ENCODE measurements around the gene SORD. TPM values are rescaled to one million over a fixed set of nuclear protein-coding genes. Genes with fewer than 3 reads are reported as not detected.
"Not testable (repeated sequence)": the region's sequence is repeated elsewhere in the genome, so short reads cannot be mapped to it uniquely, and the experiment has no call there.

Gene SORD
- total RNA-seq, 2 donors from 2014 or later = 3.8 to 12.7 TPM

DNA sequence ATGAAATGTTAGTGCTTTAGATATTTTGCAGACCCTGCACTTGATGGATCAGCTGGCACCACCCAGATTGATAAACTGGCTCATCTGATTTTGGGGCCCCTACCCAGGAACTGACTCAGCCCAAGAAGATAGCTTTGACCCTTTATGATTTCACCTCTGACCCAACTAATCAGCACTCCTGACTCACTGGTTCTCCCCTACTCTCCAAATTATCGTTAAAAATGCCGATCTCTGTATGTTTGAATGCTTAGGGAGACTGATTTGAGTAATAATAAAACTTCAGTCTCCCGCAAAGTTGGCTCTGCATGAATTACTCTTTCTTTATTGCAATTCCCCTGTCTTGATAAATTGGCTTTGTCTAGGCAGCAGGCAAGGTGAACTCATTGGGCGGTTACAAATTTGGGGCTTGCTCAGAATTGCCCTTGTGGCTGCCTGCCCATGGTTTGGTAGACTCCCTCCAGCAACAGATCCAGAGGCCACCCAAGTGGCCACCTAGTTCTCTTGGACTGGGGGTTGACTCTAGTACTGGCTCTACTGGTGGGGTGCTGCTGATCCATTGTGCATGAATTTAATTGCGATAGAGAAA, 18.3 kb upstream of the SORD start:
- H3K27me3 Mint-ChIP-seq = peaks cover 12 to 30% of the 10 kb centered on the region in 2 donors
- H3K9me3 Mint-ChIP-seq; H3K36me3 Mint-ChIP-seq; H3K4me1 Mint-ChIP-seq (ENCODE audit: low read depth in 2 of 2); ATAC-seq; H3K27ac Mint-ChIP-seq; DNase-seq (ENCODE audit: low spot score); H3K4me3 Mint-ChIP-seq: not testable (repeated sequence)

GRCh38 chr15:45009046-45009445, 13.9 kb upstream of the SORD start:
- no peaks in the 10 kb centered on the region for H3K36me3 Mint-ChIP-seq
- DNase-seq (ENCODE audit: low spot score) (no peak), ATAC-seq (no peak)
- H3K27ac Mint-ChIP-seq = no peak overlapping the region
- H3K27me3 Mint-ChIP-seq = peaks cover 12 to 29% of the 10 kb centered on the region in 2 donors
- H3K4me1 Mint-ChIP-seq (ENCODE audit: low read depth in 2 of 2) = no peaks in the 10 kb centered on the region
- H3K4me3 Mint-ChIP-seq = no peak overlapping the region
- H3K9me3 Mint-ChIP-seq = no peaks in the 10 kb centered on the region

- DNase-seq (ENCODE audit: low spot score); H3K4me1 Mint-ChIP-seq (ENCODE audit: low read depth in 2 of 2); ATAC-seq; H3K9me3 Mint-ChIP-seq; H3K36me3 Mint-ChIP-seq; H3K27ac Mint-ChIP-seq; H3K4me3 Mint-ChIP-seq: not testable (repeated sequence)
- peaks cover 37 to 44% of the 10 kb centered on the region in 2 donors for H3K27me3 Mint-ChIP-seq
These were observed 7.9 kb upstream of the SORD start for GRCh38 chr15:45015114-45015513.

- ATAC-seq; H3K9me3 Mint-ChIP-seq; H3K4me1 Mint-ChIP-seq (ENCODE audit: low read depth in 2 of 2); H3K4me3 Mint-ChIP-seq; H3K27ac Mint-ChIP-seq; H3K36me3 Mint-ChIP-seq: not testable (repeated sequence)
- DNase-seq (ENCODE audit: low spot score) = peak; percentile 44
- peaks cover 32 to 43% of the 10 kb centered on the region in 2 donors for H3K27me3 Mint-ChIP-seq
These were observed 2.6 kb upstream of the SORD start for GRCh38 chr15:45020222-45020900.

- DNase-seq (ENCODE audit: low spot score) = peak; percentile 54
- H3K9me3 Mint-ChIP-seq; H3K36me3 Mint-ChIP-seq; H3K27ac Mint-ChIP-seq; ATAC-seq; H3K4me3 Mint-ChIP-seq; H3K4me1 Mint-ChIP-seq (ENCODE audit: low read depth in 2 of 2): not testable (repeated sequence)
- H3K27me3 Mint-ChIP-seq = peaks cover 32 to 43% of the 10 kb centered on the region in 2 donors
These were observed 2.1 kb upstream of the SORD start for GRCh38 chr15:45020901-45021259.

GRCh38 chr15:45021348-45021747, 1.6 kb upstream of the SORD start:
- ATAC-seq (no peak), DNase-seq (ENCODE audit: low spot score) (no peak)
- Mint-ChIP-seq H3K4me3 (peak overlapping the region; percentile 16), H3K27ac (no peak overlapping the region), H3K27me3 (peaks cover 29 to 41% of the 10 kb centered on the region in 2 donors), H3K36me3 (no peaks in the 10 kb centered on the region), H3K9me3 (no peaks in the 10 kb centered on the region), H3K4me1 (ENCODE audit: low read depth in 2 of 2) (peaks cover 5 to 6% of the 10 kb centered on the region in 2 donors)

DNA sequence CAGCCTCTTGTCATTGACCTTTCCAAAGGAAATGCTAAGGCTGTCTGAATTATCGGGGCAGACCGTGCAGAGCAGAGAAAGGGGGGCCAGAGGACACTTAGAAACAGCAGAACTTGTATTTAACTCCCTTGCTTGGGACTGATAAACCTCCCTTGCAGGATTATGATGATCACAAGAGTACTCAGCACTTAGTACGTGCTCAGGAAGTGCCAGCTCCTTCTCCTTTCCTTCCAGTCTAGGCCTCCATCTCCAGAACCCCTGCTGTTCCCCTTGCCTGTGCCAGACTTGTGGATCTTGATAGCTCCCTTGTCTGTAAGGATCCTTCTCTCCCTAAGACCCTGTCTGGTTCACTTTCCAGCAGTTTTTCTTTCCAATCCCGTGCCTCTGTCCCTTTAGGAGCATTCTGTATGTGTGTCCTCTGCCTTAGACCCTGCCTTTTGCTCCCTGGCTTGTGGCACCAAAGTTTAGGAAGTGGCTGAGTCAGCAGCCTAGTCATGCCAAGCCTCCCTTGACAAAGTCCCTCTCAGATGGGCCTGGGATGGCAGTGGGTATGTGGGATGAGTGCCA, 747 bp downstream of the SORD start:
- peak overlapping the region; percentile 87 for H3K4me3 Mint-ChIP-seq
- H3K9me3 Mint-ChIP-seq = no peaks in the 10 kb centered on the region
- peaks cover 5 to 6% of the 10 kb centered on the region in 2 donors for H3K4me1 Mint-ChIP-seq (ENCODE audit: low read depth in 2 of 2)
- no peaks in the 10 kb centered on the region for H3K36me3 Mint-ChIP-seq
- no peak for ATAC-seq
- DNase-seq (ENCODE audit: low spot score) = no peak
- H3K27ac Mint-ChIP-seq = no peak overlapping the region
- H3K27me3 Mint-ChIP-seq = peaks cover 13 to 17% of the 10 kb centered on the region in 2 donors

GRCh38 chr15:45024649-45025048, 1.7 kb downstream of the SORD start:
- DNase-seq (ENCODE audit: low spot score); H3K36me3 Mint-ChIP-seq; H3K27me3 Mint-ChIP-seq; H3K4me3 Mint-ChIP-seq; H3K9me3 Mint-ChIP-seq; H3K27ac Mint-ChIP-seq; H3K4me1 Mint-ChIP-seq (ENCODE audit: low read depth in 2 of 2); ATAC-seq: not testable (repeated sequence)

DNA sequence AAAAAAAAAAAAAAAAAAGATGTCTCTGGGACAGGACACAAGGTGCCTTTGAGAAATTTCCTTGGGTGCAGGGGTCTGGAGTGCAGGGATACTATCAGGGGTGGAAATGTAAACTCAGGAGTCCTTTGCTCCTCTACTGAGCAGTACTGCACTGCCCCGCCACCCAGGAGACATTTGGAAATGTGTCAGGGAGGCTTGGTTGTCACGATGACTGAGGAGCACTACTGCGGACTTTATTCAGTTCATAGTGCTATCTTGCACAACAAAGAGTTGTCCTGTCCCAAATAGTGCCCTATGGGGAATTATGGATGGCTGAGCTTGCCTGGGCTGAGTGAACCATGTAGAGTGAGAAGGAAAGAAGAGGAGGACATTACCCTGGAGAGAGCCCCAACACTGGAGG, 2.6 kb downstream of the SORD start:
- H3K4me1 Mint-ChIP-seq (ENCODE audit: low read depth in 2 of 2); H3K27me3 Mint-ChIP-seq; H3K4me3 Mint-ChIP-seq; H3K9me3 Mint-ChIP-seq; ATAC-seq; H3K36me3 Mint-ChIP-seq; DNase-seq (ENCODE audit: low spot score); H3K27ac Mint-ChIP-seq: not testable (repeated sequence)

- Mint-ChIP-seq H3K27ac (no peak overlapping the region), H3K4me3 (no peak overlapping the region), H3K4me1 (ENCODE audit: low read depth in 2 of 2) (peaks cover 5 to 6% of the 10 kb centered on the region in 2 donors), H3K27me3 (no peaks in the 10 kb centered on the region), H3K36me3 (no peaks in the 10 kb centered on the region), H3K9me3 (no peaks in the 10 kb centered on the region)
- DNase-seq (ENCODE audit: low spot score) = no peak
- no peak for ATAC-seq
These were observed 3.7 kb downstream of the SORD start for GRCh38 chr15:45026651-45027190.

GRCh38 chr15:45027220-45027619, 4.2 kb downstream of the SORD start:
- H3K9me3 Mint-ChIP-seq = no peaks in the 10 kb centered on the region
- no peaks in the 10 kb centered on the region for H3K36me3 Mint-ChIP-seq
- ATAC-seq (no peak), DNase-seq (ENCODE audit: low spot score) (peak; percentile 51)
- no peaks in the 10 kb centered on the region for H3K27me3 Mint-ChIP-seq
- peaks cover 5 to 6% of the 10 kb centered on the region in 2 donors for H3K4me1 Mint-ChIP-seq (ENCODE audit: low read depth in 2 of 2)
- H3K27ac Mint-ChIP-seq = no peak overlapping the region
- H3K4me3 Mint-ChIP-seq = no peak overlapping the region

GRCh38 chr15:45030743-45031142, 7.7 kb downstream of the SORD start:
- H3K4me3 Mint-ChIP-seq = no peak overlapping the region
- H3K27ac Mint-ChIP-seq = no peak overlapping the region
- H3K27me3 Mint-ChIP-seq = peaks cover 3% of the 10 kb centered on the region in 2 donors
- DNase-seq (ENCODE audit: low spot score) (no peak), ATAC-seq (no peak)
- no peaks in the 10 kb centered on the region for H3K9me3 Mint-ChIP-seq
- H3K4me1 Mint-ChIP-seq (ENCODE audit: low read depth in 2 of 2) = peaks cover 4 to 5% of the 10 kb centered on the region in 2 donors
- H3K36me3 Mint-ChIP-seq = no peaks in the 10 kb centered on the region

DNA sequence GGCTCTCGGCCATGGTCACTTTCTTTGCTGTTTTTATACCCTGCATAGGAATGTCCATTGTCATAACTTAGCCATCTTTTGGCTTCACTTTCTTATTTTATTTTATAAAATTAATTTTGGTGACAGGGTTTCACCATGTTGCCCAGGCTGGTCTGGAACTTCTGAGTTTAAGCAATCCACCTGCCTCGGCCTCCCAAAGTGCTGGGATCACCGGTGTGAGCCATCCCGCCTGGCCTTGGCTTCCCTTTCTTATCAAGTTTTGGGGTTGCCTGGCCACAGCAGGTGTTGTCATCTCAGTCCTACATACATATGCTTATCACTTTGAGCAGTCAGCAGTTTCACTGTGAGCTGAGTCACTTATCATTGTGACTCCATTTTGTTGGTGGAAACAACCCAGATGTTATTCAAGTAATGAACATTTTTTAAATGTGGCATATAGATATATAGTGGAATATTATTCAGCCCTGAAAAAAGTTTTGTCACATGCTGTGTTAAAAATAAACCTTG, 8.6 kb downstream of the SORD start:
- peaks cover 11 to 13% of the 10 kb centered on the region in 2 donors for H3K4me1 Mint-ChIP-seq (ENCODE audit: low read depth in 2 of 2)
- H3K27me3 Mint-ChIP-seq; DNase-seq (ENCODE audit: low spot score); H3K36me3 Mint-ChIP-seq; H3K4me3 Mint-ChIP-seq; ATAC-seq; H3K27ac Mint-ChIP-seq; H3K9me3 Mint-ChIP-seq: not testable (repeated sequence)

- not testable (repeated sequence) for ATAC-seq; H3K27me3 Mint-ChIP-seq; H3K27ac Mint-ChIP-seq; H3K4me3 Mint-ChIP-seq; H3K9me3 Mint-ChIP-seq; DNase-seq (ENCODE audit: low spot score); H3K36me3 Mint-ChIP-seq
- peaks cover 15 to 17% of the 10 kb centered on the region in 2 donors for H3K4me1 Mint-ChIP-seq (ENCODE audit: low read depth in 2 of 2)
These were observed 9.5 kb downstream of the SORD start for GRCh38 chr15:45032501-45032900.
